CD4-positive, alpha-beta T cell treated with Interleukin-6 at 100 ng/mL for 8 hours (primary cell): Measurements from ENCODE around the gene INPP4B.

Experiments used
- DNase-seq: peaks from one replicate; pipeline ENCODE4 v3.0.0-alpha.2; 2020; ENCODE audit warnings: mixed read lengths, low spot score

INPP4B gene

DNA sequence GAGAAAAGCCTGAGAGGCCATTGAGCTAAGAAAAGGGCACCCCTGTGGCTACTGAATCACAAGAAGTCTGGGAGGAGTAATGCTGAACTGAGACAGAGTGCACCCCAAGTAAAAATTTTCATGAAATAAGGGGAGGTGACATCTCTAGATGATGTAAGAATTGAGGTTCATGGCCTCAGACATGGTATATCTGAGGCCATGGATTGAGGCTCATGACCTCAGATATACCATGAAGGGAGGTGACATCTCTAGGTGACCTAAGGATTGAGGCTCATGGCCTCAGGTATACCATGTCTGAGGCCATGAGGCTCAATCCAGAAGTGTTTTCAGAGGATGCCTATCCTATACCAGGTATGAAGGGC, 560.9 kb downstream of the INPP4B start:
- no peak for DNase-seq

DNA sequence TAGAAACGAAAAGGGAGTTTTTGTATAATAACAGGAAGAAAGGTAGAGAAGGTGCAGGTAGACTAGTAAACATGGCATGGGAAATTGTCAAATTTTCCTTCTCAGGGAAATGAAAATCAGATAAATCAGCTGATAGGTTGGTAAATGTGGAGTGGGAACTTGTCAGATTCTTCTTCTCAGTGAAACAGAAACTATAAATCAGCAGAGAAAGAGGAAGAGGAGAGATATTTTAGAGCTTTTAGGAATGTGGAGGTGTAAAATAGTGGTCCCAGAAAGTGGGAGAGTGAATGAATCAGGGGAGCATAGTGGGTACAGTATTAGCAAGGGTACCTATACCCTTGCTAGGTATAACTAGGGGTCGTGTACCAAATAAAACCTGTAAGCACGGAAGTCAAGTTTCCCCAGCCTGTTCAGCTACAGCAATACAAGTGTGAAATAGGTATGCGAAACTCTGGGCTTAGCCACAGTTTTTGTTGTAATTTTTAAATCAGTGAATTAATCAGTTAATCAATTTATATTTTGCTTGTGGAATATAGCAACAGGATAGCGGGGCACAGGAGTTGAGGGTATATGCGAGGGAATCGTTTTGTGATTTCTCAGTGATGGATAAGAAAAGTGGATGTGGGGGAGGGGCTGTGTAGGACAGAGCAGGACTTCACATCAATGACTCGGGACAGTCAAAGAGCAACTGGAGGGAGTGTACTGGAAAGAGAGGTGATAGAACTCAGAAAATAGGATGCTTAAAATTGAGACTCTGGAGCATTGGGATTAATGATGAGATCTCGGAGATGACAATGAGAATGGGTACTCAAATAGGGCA, 561.5 kb downstream of the INPP4B start:
- no peak for DNase-seq

DNA sequence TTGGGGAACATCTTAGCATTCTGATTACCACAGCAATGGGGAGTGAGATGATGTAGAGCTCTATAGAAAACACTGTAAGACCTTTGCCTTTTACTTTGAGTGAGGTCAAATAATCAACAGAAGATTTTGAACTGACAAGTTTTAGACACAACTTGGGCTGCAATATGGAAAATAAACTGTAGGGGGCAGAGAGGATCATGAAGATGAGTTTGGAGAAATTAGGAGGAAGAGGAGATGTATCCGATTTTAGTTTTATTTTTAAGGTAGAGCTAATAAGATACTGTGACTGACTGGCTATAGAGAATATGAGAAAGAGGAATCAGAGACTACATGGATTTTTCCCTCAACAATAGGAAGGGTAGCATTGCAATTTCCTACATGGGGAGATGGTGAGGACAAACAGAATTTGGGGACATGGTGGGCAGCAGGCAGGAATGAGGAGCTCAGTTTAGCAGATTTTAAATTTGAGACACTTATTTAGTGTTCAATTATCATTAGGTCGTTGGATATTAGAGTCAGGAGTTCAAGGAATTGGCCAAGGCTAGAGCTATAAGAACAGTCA, 563.1 kb downstream of the INPP4B start:
- DNase-seq: peak; percentile 21

DNA sequence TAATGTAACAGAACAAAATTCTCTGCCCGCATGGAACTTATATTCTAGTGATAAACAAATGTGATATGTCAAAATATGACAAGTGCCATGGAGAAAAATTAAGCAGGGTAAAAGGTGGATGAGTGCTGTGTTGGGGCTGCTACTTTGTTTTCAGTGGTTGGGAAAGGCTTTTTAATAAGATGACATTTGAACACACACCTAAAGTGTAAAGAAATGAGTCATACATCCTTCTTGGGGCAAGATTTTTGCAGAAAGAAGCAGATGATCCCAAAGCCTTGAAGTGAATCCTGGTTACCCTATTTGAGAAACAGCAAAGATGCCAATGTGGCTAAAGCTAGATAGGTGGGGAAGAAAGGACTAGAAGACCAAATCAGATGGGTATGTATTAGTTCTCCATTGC, 564.1 kb downstream of the INPP4B start:
- DNase-seq: no peak

DNA sequence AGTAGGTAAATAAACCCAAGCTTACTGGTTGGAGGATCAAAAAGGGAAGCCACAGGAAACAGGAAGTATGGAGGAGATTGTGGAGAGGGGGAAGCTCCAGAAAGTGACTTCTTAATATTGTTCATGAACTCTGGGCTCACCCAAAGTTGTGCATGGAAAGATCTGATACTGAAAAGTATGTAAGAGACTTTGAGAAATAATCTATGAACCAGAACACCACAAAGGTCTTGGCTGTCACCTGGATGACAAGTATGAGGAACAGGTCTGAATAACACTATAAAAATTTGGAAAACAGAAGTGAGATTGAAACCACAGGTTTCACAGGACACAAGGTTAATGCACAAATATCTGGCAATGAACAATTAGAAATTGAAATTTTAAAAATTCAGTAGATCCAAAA, 567.4 kb downstream of the INPP4B start:
- DNase-seq: no peak

DNA sequence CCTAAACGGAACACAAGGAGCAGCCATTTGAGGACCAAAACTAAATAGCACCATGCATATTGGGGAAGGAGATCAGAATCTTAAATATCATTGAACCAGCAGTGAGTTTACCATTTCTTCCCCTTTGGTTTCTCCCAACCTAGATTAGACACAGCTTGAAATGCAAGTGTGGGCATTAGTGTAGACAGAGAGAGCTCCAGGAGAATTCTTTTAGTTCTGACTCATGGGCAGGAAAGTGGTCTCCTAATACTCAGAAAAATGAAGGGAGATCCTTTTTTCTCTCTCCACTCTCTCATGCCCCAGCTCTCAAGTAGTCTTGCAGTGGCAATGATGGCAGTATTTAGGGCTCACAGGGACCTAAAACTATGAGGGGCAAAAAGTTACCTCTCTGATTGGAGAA, 567.9 kb downstream of the INPP4B start:
- no peak for DNase-seq

DNA sequence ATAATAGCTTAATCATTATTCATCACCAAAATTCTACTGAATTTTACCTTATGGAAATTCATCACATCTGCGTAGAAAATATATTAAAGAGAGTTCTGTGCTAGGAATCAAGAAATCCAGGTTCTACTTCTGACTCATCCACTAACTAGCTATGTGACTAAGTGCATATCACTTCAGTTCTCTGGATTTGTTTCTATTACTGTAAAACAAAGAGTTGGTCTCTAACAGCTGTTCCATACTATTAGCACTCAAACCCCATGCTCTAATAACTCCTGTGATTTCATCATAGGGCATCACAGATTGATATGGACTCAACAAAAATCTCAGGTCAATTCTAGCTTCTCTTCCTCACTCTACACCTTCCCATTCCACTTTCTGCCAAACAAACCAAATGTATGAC, 572.0 kb downstream of the INPP4B start:
- DNase-seq: no peak

DNA sequence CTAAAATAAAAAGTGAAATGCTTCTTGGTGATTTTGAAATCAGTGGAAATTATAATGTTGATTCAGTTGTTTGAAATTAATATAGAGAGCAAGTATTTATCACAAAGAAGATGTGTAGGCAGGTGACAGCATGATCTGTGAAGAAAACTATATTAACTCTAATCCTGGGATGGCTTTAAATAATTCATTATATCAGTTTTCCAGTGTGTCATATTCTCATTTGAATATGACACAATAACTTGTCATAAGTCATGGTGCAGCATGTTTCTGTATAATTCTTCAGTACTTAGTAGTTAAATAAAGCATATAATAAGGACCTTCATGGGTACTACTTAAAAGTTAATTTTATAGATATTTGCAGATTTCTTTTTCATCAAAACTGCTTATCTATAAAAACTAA, 573.6 kb downstream of the INPP4B start:
- DNase-seq: no peak

DNA sequence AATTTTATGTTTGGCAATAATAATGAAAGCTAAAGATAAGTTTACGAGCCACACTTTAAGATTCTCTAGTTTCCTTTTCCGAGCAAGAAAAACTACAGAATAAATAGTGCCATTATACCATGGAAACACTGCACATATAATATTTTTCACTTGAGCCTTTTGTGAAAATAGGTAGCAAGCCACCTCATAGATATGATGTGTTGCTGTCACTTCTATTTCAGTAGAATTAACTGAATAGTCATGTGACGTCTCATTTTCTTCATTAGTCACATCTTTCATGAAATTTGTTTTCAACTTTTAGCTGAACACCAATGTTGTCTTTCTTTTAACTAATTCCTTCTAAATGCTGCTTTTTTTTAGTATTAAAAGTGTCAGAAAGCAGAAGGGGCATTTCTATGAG, 574.3 kb downstream of the INPP4B start:
- no peak for DNase-seq

DNA sequence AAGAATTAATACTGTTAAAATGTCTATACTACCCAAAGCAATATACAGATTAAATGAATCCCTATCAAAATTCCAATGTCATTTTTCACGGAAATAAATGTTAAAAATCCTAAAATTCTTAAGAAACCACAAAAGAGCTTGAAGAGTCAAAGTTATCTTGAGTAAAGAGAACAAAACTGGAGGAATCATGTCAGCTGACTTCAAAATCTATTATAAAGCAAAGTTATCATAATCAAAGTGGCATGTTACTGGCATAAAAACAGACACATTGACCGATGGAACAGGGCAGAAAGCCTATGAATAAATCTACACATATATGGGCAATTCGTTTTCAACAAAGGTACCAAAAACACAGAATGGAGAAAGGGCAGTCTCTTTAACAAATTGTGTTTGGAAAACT, 579.0 kb downstream of the INPP4B start:
- no peak for DNase-seq

DNA sequence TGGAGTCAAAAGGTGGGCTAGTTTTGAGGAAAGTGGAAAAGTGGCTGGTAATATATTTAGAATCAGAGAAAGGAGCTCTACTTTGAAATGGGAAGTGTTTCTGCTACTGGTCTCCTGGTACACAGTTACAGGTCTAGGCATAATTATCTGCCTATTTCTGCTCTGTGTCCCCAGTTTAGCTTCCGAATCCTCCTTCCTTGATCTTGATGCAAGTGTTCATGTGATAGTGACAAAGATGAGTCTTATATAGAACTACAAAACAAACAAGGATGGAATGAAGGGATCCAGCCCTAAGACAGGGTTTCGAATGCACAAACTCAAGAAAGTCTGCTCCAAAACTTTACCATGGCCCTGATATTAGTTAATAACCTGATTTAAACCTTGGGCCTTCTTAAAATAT, 580.2 kb downstream of the INPP4B start:
- DNase-seq: no peak

DNA sequence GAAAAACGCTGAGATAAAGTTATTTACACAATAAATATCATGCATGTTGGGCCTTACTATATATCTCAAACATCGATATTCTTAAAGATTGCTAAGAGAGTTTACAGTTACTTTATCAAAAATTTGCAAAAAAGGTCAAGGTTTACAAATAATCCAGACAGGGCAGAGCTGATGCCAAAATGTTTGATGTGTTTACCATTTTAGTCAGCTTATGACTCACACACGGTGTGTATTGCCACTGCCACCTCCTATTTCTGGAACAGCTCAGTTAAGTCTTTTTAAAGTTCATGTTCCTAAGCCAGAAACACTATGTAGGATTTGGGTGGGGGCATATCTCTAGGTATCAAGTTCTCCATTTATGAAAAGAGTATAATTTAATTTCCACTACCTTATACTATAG, 580.6 kb downstream of the INPP4B start:
- DNase-seq: no peak

DNA sequence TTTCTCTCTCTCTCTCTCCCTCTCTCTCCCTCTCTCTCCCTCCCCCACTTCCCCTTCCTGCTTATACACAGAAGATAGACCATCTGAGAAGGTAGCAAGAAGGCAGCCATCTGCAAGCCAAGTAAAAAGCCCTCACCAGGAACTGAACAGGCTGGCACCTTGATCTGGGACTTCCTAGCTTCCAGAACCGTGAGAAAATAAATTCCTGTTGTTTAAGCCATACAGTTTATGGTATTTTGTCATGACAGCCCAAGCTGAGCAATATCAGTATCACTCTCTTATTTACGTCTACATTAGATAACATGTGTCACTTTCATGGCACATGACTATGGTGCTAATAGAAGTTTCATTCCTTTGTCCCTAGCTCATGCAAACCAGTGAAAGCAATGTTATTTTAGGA, 581.1 kb downstream of the INPP4B start:
- no peak for DNase-seq

DNA sequence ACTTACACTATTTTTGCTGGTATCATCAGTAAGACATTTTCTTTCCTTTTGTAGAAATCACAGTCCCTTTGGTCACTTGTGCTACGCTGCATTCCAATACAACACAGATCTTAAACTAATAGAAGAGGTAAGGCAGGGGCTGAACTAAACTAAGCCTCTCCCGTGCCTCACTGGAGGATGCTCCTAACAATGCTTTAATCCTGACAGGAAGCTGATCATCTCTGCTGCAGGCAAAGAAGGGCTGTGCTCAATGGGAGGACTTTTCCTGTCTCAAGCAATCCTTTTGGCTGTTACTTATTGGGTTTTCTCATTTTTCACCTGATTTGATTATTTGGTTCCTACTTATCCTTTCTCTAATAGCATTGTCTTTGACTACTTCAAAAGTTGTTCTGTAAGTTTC, 583.1 kb downstream of the INPP4B start:
- DNase-seq: no peak

DNA sequence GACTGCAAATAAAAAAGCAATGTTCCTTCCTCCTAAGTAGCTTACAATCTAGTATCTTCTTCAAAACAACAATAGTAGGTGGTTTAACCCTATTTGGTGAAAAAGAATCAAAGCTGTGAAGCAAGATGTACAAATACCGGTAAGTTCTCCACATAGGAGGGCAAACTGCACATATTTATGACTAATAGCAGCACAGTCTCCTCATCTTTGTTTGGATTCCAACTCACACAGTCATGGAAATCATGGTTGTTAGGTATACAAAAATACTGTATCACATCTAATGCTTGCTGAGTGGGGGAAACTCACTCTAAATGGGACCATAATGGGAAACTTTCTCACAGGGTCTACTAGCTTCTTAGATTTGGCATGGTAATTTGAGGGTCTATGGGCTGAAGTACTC, 597.2 kb downstream of the INPP4B start:
- no peak for DNase-seq

DNA sequence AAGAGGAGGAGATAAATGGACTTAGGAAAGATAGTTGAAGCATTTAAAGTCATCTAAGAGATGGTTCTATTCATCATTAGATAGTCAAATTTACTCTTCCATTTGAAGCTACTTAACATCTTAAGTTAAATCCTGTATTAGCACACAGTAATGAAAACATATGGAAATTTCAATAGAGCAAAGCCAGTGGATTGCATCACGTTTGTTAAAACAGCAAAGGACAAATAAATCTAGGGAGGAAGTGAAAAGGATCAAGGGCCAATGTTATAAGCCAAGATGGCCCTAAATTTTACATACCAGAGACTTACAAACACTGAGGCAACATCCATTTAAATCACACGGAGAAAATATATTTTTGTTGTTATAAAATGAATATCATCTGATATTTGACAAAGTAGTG, 602.8 kb downstream of the INPP4B start:
- DNase-seq: no peak

DNA sequence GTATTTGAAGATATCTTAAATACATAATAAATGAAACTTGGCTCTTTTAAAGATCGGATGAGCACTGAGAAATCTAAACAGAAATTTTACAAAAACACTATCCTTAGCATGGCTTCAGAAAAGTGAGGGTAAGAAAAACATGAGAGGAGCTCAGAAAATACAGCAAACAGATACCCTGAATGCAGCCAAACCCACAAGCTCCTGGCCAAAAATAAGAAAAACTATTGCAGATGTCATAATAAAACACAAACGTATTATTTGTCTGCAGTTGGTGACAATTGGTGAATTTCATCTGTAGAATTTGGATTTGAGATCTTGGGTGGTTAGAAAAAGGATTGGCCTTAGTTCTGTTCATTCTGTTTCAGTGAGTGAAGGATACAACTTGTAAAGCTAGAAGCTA, 603.9 kb downstream of the INPP4B start:
- no peak for DNase-seq

DNA sequence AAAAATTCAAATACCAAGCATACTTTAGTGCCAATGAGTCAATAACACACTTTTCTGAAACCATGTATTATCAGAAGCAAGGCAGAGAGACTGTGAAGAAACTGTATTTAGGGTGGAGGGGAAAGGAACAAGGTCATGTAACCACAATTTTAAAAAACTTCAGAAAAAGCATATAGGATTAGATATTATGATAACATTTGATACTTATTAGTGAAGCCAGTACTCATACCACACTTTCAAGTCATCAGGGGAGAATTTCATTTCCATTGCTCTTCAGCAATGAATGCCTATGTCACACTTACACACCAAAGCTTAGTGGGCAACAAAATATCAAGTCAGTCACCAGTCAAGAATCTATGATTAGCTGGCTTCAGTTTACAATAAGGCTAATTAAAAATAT, 607.5 kb downstream of the INPP4B start:
- no peak for DNase-seq

DNA sequence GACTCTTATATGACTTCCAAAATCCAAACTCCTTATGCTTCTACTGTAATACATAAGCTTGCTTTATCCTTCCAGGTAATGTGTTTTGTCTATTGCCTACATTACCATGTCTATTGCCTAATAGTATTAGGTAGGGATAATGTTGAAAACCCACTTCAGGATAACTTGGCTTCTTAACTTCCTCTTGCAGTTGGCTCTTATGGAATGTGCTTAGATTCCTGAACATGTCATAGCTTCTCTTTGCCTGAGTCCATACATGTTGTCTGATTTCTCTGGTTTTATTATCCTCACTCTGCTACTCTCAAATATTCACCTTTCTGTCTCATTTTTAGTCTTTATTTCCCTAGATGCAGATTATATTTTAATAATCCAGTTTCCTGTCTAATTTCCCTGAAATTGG, 609.8 kb downstream of the INPP4B start:
- DNase-seq: no peak

DNA sequence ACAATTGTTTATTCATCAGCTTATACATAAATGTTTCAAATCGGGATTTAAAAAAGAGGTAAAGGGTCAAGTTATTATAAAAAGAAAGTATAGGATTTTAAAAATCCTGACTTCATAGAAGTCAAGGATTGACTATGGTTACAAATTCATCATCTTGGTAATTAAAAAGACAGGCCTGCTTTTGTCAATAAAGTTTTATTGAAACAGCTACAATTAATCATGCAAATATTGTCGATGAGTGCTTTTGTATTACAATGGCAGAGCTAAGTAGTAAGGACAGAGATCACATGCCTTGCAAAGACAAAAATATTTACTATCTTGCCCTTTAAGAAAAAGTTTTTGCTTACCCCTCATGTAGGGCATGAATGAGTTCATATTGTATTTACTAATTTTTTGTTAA, 614.3 kb downstream of the INPP4B start:
- no peak for DNase-seq

DNA sequence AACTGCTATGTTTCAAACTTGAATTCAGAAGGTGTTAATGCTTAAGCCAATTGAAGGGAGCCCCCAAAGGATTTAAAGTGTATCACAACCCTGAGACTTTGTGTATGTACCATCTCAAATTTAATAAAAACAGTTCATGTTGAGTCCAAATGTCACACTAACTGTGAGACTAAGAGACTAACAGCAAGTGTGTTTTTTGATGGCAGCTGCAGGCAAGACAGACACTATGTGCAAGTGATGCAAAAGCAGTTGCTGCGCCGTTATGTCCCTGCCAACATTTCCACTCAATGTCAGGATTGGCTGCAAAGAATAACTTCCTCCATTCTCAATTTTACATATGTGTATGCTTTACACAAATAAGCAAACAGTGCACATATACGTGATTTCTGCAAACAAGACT, 615.1 kb downstream of the INPP4B start:
- DNase-seq: no peak

DNA sequence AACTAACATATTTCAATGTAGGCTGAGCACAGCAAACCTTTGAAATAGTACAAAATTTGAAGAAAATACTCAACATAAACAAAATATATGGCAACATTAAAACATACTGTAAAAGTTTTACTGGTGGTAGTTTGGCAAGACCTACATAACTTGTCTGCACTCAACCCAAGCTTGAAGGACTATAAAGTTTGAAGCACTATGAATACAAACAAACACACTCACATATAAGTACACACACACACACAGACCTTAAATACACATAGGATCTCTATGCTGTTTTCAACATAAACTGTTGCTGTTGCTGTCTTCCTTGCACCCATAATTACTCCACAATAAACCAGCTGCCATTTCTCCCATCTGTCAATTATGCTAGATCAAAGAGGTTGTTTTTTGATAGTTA, 620.1 kb downstream of the INPP4B start:
- no peak for DNase-seq

DNA sequence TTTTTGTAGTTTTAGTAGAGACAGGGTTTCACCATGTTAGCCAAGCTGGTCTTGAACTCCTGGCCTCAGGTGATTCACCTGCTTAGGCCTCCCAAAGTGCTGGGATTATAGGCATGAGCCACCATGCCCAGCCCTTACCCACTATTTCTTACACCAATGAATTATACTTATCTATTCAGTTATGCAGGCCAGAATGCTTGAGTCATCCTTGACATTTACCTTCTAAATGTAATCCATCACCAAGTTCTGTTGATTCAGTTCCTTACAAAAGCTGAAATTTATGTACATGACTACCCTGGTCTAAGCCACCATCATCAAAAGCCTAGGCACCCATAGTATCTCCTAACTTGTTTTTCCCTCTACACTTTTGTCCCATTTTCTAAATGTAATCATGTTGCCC, 624.0 kb downstream of the INPP4B start:
- no peak for DNase-seq

DNA sequence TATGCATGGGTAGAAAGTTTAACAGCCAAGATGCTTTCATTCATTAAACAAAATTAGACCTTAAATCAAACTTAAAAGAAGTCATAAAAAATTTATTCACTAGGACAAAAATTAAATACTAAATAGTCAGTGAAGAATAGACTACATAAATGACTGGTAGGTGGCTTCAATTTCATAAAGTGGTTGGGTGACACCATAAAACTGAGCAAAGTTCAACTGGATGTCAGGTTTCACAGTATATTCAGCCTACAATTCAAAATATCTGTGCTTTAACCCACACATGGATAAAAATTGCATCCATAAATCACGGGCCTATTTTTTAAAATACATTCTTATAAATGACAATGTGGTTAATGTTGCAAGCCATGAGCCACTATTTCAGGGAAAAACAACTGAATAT, 627.4 kb downstream of the INPP4B start:
- no peak for DNase-seq
